ENCODE results near the gene COX8C. TPM values are rescaled to one million over a fixed set of nuclear protein-coding genes. Genes with fewer than 3 reads are reported as not detected.

Gene COX8C
- not detected for total RNA-seq

- ATAC-seq (ENCODE audit: low FRiP score) = no peak
- no peak for TF ChIP-seq CTCF (IDR thresholded peaks at IDR 0.05)
Observed at GRCh38 chr14:93346926-93347721, at the start of gene COX8C. TSS of gene COX8C (plus strand) at chr14:93347182. CDS start at chr14:93347269, 87 bp downstream.

GRCh38 chr14:93299416-93299815 lies 47.6 kb upstream of the COX8C start:
- DNase-seq (ENCODE audit: low spot score) (no peak), ATAC-seq (ENCODE audit: low FRiP score) (no peak)
- TF ChIP-seq CTCF (IDR thresholded peaks at IDR 0.05) = no peak

More at GRCh38 chr14:93346926-93347721, at the start of gene COX8C:
- DNase-seq (ENCODE audit: low spot score) = no peak

- DNase-seq (ENCODE audit: low spot score) = no peak
- ATAC-seq (ENCODE audit: low FRiP score) = no peak
- TF ChIP-seq CTCF (IDR thresholded peaks at IDR 0.05) = no peak
Observed at GRCh38 chr14:93299866-93300265, 47.1 kb upstream of the COX8C start.

- DNase-seq (ENCODE audit: low spot score) (no peak), ATAC-seq (ENCODE audit: low FRiP score) (no peak)
- TF ChIP-seq CTCF (IDR thresholded peaks at IDR 0.05) = no peak
Observed at GRCh38 chr14:93301821-93302447, 45.0 kb upstream of the COX8C start.

- TF ChIP-seq CTCF (IDR thresholded peaks at IDR 0.05) = no peak
- no peak for ATAC-seq (ENCODE audit: low FRiP score)
- no peak for DNase-seq (ENCODE audit: low spot score)
Observed at GRCh38 chr14:93302688-93303581, 44.0 kb upstream of the COX8C start.

- no peak for ATAC-seq (ENCODE audit: low FRiP score)
- no peak for DNase-seq (ENCODE audit: low spot score)
Observed at GRCh38 chr14:93303659-93304058, 43.3 kb upstream of the COX8C start.

More at GRCh38 chr14:93303659-93304058, 43.3 kb upstream of the COX8C start:
- no peak for TF ChIP-seq CTCF (IDR thresholded peaks at IDR 0.05)
